RWPE2 (cell line): ENCODE data around the gene HUNK.
"Not testable (repeated sequence)": the region's sequence is repeated elsewhere in the genome, so short reads cannot be mapped to it uniquely, and the experiment has no call there.

Experiments
- ATAC-seq: fragments of 200-7000 bp; cut with Tn5 transposase; 3 replicates; pipeline ENCODE4 v1.9.1; 2021; ENCODE audit warnings: low read depth
- DNase-seq: peaks from one replicate; pipeline ENCODE4 v3.0.0-alpha.2; 2020; ENCODE audit warnings: low spot score
- H3K27ac ChIP-seq: fragments of 450-650 bp; 2 replicates; pipeline ENCODE4 v1.5.1; 2017; ENCODE audit warnings: mild to moderate bottlenecking; ENCODE audit not compliant: poor library complexity, severe bottlenecking
- H3K27me3 ChIP-seq: fragments of 250-450 bp; sonication (Bioruptor Pico); 2 replicates; pipeline ENCODE4 v1.5.1; 2021; ENCODE audit warnings: mild to moderate bottlenecking, moderate library complexity; ENCODE audit not compliant: insufficient read depth, poor library complexity, severe bottlenecking
- H3K36me3 ChIP-seq: fragments of 250-450 bp; sonication (Bioruptor Pico); 2 replicates; pipeline ENCODE4 v1.5.1; 2020; ENCODE audit warnings: low read depth, mild to moderate bottlenecking, moderate library complexity
- H3K4me1 ChIP-seq: fragments of 250-450 bp; sonication (Bioruptor Pico); 2 replicates; pipeline ENCODE4 v1.5.1; 2021; ENCODE audit warnings: mild to moderate bottlenecking, moderate library complexity; ENCODE audit not compliant: insufficient read depth, poor library complexity, severe bottlenecking
- H3K4me3 ChIP-seq: fragments of 250-450 bp; sonication (Bioruptor Pico); 2 replicates; pipeline ENCODE4 v1.5.1; 2021; ENCODE audit warnings: mild to moderate bottlenecking, moderate library complexity; ENCODE audit not compliant: severe bottlenecking
- H3K9me3 ChIP-seq: fragments of 250-450 bp; sonication (Bioruptor Pico); 2 replicates; pipeline ENCODE4 v1.5.1; 2021; ENCODE audit warnings: mild to moderate bottlenecking, moderate library complexity; ENCODE audit not compliant: severe bottlenecking
- CTCF ChIP-seq: fragments of 450-650 bp; IDR thresholded peaks from one replicate; pipeline ENCODE4 v1.5.1; 2017; ENCODE audit warnings: mild to moderate bottlenecking, moderate library complexity; ENCODE audit not compliant: poor library complexity, severe bottlenecking

HUNK gene

GRCh38 chr21:32036756-32037155, 163.9 kb downstream of the HUNK start:
- ATAC-seq (no peak), DNase-seq (no peak)
- H3K27ac ChIP-seq = no peak overlapping the region
- no peak for TF ChIP-seq CTCF
- no peaks in the 10 kb centered on the region for H3K4me1 ChIP-seq
- H3K9me3 ChIP-seq = no peaks in the 10 kb centered on the region
- H3K36me3 ChIP-seq = no peaks in the 10 kb centered on the region
- no peak overlapping the region for H3K4me3 ChIP-seq
- H3K27me3 ChIP-seq = no peaks in the 10 kb centered on the region

GRCh38 chr21:32038751-32039150, 165.9 kb downstream of the HUNK start:
- not testable (repeated sequence) for H3K9me3 ChIP-seq, ATAC-seq, H3K27me3 ChIP-seq, H3K4me1 ChIP-seq, H3K27ac ChIP-seq, DNase-seq, H3K36me3 ChIP-seq, H3K4me3 ChIP-seq

- no peaks in the 10 kb centered on the region for H3K9me3 ChIP-seq
- no peak for ATAC-seq
- H3K4me3 ChIP-seq = no peak overlapping the region
- H3K27ac ChIP-seq = no peak overlapping the region
- H3K36me3 ChIP-seq = no peaks in the 10 kb centered on the region
- DNase-seq = no peak
- no peak for TF ChIP-seq CTCF
- no peaks in the 10 kb centered on the region for H3K4me1 ChIP-seq
- H3K27me3 ChIP-seq = no peaks in the 10 kb centered on the region
These were observed 170.6 kb downstream of the HUNK start for GRCh38 chr21:32043458-32043857.

GRCh38 chr21:32044205-32045180, 171.7 kb downstream of the HUNK start:
- Histone ChIP-seq H3K36me3 (no peaks in the 10 kb centered on the region), H3K27me3 (no peaks in the 10 kb centered on the region), H3K27ac (no peak overlapping the region), H3K4me3 (no peak overlapping the region), H3K4me1 (no peaks in the 10 kb centered on the region), H3K9me3 (no peaks in the 10 kb centered on the region)
- ATAC-seq (no peak), DNase-seq (no peak)
- no peak for TF ChIP-seq CTCF

GRCh38 chr21:32046191-32046590, 173.4 kb downstream of the HUNK start:
- no peak for TF ChIP-seq CTCF
- no peak overlapping the region for H3K4me3 ChIP-seq
- H3K4me1 ChIP-seq = no peaks in the 10 kb centered on the region
- no peak overlapping the region for H3K27ac ChIP-seq
- no peak for ATAC-seq
- H3K9me3 ChIP-seq = no peaks in the 10 kb centered on the region
- H3K36me3 ChIP-seq = no peaks in the 10 kb centered on the region
- DNase-seq = no peak
- no peaks in the 10 kb centered on the region for H3K27me3 ChIP-seq
